Activated CD8-positive, alpha-beta memory T cell treated with anti-CD3 and anti-CD28 coated beads, Interleukin-2, amount 50 U/mL, for 24 hours (primary cell): Measurements from ENCODE around the gene PHRF1.

ENCODE experiments used
- DNase-seq: peaks from one replicate; pipeline ENCODE4 v3.0.0-alpha.2; 2020; ENCODE audit errors: extremely low read depth

PHRF1 gene, protein sequence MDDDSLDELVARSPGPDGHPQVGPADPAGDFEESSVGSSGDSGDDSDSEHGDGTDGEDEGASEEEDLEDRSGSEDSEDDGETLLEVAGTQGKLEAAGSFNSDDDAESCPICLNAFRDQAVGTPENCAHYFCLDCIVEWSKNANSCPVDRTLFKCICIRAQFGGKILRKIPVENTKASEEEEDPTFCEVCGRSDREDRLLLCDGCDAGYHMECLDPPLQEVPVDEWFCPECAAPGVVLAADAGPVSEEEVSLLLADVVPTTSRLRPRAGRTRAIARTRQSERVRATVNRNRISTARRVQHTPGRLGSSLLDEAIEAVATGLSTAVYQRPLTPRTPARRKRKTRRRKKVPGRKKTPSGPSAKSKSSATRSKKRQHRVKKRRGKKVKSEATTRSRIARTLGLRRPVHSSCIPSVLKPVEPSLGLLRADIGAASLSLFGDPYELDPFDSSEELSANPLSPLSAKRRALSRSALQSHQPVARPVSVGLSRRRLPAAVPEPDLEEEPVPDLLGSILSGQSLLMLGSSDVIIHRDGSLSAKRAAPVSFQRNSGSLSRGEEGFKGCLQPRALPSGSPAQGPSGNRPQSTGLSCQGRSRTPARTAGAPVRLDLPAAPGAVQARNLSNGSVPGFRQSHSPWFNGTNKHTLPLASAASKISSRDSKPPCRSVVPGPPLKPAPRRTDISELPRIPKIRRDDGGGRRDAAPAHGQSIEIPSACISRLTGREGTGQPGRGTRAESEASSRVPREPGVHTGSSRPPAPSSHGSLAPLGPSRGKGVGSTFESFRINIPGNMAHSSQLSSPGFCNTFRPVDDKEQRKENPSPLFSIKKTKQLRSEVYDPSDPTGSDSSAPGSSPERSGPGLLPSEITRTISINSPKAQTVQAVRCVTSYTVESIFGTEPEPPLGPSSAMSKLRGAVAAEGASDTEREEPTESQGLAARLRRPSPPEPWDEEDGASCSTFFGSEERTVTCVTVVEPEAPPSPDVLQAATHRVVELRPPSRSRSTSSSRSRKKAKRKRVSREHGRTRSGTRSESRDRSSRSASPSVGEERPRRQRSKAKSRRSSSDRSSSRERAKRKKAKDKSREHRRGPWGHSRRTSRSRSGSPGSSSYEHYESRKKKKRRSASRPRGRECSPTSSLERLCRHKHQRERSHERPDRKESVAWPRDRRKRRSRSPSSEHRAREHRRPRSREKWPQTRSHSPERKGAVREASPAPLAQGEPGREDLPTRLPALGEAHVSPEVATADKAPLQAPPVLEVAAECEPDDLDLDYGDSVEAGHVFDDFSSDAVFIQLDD (N-terminal part only)

DNA sequence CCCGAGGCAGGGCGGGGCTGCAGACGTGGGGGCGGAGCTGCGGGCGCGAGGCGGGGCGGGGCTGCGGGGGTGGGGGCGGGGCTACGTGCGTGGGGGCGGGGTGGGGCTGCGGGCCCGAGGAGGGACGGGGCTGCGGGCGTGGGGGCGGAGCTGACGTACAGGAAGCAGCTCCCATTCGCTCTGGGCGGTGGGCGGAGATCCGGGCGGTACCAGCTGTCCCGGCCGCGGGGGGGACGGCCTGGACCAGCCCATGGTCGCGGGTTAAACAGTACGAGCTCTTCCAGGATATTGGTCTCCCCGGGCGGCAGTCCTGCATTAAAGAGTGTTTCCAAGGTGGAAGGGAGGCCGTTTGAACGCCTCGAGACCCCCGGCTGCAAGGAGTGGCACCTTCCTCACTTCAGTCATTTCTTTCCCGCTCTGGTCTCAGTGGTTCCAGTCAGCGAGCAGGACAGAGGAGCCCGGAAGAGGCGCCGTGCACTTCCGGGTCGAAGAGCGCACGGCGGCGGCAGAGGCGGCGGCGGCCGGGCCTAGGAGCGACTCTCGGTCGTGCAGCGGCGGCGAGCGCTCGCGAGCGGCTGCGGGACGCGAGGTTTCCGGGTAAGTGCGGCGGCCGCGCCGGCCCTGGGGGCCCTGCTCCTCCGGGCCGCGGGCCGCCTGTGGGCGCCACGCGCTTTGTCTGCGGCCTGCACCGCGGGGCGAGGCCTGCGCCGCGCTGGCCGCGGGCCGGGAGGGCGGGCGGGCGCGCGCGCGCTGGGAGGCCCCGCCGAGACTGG is at the start of gene PHRF1:
Gene PHRF1 (plus strand): TSS at position 475 of the 773 bp plus-strand sequence. CDS start 5,043 bp downstream, outside the sequence.
- peak; percentile 79 for DNase-seq

DNA sequence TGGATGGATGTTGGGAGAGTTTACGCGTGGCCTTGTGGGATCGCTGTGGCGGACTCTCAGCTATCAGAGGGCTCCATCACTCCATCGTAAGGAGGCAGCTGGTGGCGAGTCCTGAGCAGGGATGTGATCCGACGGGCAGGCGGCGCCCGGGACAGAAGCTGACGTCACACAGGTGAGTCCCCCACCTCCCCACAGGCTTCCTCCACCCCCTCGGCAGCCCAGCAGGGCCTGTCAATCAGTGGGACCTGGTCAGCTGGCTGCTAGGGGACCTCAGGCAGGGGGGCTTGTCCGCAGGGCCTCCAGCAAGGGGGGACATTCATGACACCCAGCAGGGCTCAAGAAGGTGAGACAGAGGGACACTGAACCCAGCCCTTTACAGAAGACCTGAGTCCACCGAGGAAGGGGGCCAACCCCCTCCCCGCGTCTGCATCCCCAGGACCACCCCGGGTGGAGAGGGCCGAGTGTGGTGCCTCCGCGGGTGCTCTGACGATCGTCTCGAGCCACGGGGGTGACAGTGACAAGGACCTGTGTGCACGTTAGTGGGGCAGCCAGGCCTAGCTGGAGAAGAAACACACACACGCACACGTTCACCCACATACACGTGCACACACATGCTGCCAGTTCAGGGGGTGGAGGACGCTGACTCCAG is 48.0 kb upstream of the PHRF1 start:
- no peak for DNase-seq

DNA sequence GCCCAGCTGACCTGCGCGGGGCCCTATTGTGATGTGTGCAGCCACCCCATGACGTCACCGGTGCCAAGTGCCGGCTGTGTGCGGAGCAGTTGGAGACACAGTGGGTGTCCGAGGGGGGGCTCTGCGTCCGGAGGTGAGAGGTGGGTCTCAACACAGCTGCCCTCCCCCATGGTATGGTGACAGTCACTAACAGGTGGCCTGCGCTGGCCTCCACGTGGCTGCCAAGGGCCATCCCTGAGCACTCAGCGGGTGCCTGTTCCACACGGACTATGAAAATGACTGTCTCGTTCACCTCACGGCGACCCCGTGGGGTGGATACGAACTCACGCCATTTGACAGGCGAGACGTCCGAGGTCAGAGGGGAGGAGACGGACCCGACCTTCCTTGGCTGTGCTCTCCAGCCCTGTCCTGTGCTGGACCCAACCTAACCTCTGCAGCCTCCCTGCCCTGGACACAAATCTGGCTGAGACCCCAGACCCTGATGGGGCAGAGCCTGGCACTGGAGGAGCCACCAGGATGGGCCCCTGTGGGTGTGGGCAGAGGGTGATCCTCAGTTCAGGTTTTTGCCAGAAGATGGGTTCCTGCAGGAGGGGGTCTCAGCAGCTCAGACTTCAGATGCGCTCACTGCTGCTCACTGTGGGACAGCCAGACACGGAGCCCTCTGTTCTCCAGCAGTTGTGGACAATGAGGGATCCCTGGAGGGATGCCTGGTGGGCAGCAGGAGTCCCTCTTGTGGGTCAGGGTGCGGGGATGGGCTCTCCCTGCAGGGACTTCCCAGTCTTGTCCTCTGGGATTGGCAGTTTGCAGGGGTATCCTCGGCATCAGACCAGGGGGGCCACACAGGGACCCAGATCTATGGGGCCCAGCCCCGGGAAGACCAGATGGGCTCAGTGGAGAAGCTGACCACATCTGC is 47.2 kb upstream of the PHRF1 start:
- no peak for DNase-seq

DNA sequence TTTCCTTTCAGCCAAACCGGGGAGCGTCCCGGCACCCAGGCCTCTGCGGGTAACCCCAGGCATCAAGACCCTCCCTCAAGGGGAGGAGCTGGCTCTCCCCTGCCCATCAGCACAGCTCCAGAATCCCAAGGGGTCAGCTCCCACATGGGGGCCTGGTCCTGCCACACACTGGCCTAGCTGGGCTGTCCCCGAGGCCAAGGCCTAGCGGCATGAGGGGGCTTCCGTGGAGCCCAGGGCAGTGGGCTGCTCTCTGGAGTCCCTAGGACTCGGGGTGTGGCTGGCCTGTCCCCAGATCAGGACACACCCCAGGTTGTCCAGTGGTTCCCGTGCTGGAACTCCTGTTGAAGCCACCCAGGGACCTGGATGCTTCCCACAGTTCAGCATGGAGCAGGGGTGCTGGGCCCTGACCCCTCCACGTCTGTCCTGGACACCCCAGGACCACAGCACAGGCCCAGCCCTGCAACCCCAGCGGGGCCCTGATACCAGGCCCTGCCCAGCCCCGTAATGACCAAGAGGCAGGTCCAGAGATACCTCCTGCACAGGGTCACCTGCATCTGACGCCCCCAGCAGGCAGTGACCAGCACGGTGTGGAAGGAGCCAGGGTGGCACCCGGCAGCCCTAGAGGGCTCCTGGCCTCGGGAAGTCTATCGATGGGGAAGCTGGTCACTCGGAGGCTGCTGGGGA is 46.4 kb upstream of the PHRF1 start:
- DNase-seq = no peak

DNA sequence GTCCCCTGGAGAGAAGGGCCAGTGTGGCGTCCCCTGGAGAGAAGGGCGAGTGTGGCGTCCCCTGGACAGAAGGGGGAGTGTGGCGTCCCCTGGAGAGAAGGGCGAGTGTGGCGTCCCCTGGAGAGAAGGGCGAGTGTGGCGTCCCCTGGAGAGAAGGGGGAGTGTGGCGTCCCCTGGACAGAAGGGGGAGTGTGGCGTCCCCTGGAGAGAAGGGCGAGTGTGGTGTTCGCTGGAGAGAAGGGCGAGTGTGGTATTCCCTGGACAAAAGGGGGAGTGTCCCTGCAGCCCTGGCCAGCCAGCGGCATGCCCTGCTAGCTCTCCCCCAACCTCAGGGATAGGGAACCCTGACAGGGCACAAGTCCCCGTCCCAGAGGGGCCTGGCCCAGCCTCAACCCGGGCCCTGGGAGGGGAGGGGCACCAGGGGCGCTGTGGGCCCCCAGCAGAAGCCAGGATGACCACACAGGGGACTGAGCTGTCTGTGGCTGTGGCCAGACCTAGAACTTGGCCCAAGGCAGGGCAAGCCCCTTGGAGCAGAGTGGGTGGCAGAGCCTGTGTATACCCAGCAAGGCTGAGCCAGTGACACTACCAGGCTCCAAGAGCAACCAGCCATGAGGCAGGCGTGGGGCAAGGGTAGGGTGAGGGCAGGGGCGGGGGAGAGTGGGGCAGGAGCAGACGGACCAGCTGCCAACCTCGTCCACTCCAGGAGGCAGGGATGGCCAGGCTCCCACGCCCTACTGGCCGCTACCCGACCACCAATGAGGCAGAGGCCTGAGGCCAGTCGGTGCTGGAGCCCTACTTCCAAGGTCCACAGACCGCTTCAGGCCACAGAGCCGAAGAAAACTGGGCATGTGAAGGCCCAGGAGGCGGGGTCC is 45.1 kb upstream of the PHRF1 start:
- no peak for DNase-seq

DNA sequence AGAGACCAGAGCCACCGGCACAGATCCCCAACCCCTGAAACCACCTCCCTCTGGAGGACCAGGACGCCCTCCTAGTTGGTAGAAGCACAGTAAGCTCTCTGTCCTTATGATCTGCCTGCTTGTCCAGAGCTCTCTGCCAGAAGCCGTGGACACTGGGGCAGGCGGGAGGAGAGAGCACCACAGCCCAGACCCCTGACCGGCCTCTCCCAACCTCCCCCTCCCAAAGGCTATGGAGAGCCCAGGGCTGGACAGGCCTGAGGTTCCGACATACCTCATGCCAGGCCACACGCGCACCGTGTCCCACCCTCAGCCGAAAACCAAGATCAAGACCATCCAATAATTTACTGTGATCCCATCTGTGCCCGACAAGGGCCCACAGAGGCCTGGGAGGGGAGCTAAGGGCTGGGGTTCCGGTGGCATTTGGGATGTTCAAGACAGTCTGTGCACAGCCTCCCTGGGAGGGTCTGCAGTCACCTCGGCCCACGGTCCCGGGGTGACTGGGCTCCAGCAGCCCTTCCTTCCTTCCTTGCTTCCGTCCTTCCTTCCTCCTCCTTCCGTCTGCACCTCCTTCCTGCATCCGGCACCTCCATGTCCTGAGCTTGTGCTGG is 44.2 kb upstream of the PHRF1 start:
- no peak for DNase-seq

DNA sequence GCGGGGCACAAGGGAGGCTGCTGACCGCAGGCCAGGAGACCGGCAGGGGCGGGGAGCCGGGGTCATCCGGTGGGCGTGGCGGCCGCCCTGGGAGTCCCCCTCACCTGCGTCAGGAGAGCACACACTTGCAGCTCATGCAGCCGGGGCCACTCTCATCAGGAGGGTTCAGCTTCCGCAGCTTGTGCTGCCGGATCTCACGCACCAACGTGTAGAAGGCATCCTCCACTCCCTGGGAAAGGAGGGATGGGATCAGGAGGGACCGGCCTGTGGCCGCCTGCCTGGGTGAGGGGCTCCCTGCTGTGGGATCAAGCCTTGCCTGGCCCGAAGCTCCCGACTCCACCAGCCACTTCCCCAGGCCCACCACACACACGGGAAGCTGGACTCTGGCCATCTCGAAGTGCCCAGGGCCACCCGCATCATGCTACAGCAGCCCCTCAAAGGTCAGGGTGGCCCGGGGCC is 43.7 kb upstream of the PHRF1 start:
- no peak for DNase-seq

DNA sequence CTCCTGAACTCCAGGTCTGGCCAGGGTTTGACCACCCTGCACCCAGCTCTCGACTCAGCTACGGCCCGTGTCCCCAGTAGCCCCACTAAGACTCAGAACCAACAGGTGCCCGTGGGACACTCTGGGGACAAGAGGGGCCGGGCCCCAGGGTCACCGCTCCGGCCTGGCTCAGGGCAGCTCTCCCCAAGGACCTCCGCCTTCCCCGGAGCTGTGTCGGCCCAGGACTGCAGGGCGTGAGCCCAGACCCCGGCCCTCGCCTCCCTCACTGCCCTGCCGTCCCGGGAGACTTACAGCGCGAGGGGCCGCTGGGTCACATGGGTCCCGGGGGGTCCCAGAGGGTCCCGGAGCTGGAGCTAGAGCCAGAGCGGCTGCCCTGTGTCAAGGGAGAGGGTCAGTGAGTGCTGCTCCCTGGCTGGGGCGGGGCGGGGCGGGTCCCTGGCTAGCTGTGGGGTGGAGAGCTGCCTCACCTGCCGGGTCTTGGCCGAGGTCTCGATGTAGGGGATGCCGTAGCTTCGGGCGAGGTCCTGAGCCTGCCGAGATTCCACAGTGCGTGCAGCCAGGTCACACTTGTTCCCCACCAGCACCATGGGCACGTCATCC is 43.2 kb upstream of the PHRF1 start:
- no peak for DNase-seq

DNA sequence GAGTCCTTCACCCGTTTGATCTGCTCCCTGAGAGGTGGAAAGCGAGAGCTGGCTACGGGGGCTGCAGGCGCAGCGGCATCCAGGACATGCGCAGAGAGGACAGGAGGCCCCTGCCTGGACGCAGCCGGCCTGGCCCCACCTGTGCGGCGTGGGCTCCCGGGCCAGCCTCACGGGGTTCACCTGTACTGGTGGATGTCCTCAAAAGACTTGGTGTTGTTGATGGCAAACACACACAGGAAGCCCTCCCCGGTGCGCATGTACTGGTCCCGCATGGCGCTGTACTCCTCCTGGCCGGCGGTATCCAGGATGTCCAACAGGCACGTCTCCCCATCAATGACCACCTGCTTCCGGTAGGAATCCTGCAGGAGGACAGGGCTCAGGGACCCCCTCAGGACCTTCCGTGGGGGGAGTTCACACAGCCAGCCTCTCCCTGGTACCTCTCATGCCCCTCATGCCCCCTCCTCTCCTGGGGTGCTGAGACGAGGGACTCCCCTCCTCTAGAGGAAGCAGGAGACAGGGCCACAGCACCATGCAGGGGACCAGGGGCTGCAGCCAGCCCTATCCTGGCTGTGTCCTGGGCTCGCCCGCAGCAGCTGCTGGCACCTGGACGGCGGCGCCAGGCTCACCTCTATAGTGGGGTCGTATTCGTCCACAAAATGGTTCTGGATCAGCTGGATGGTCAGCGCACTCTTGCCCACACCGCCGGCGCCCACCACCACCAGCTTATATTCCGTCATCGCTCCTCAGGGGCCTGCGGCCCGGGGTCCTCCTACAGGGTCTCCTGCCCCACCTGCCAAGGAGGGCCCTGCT is 42.5 kb upstream of the PHRF1 start:
- no peak for DNase-seq

DNA sequence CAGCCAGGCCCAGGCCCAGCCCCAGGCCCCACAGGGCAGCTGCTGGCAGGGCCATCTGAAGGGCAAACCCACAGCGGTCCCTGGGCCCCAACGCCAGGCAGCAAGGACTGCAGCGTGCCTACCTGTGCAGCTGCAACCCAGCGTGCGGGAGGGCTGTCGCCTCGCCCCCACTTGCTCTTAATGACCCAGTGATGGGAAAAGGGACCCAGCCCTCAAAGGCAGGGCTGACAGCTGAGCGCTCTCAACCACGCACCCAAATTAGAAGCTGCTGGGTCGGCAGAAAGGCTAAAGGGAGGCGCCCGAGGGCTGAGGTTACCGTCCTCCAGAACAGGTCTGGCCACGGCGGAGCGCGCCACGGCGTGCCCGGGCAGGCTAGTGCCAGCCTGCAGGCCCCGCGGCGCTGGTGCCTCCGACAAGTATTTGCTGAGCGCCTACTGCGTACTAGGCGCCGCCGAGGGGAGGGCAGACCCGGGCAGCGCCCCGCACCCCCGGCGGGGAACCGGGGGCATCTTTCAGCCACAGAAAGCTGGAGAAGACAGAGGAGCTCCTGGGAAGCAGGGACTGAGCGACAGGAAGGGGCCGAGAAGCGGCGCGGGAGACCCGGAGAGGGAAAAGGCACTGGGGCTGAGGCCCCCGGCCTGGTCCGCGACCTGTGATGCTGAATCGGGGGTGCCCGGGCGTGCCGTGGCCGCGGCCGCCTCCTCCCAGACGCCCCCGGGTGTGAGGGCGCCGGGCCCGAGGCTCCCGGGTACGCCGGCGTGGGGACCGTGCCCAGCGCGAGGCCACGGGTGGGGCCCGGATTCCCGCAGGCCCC is 41.7 kb upstream of the PHRF1 start:
- DNase-seq = no peak

DNA sequence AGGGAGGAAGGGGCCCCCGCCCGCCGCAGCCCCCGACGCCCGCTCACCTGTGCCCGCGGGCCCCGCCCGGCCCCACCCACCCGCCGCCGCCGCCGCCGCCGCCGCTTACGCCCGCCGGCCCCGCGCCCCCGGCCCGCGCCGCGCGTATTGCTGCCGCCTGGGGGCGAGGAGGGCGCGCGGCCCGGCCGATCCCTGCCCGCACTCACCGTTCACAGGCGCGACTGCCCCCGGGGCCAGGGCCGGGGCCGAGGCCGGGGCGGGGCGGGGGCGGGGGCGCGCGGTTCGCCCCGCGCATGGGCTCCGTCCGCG is 41.1 kb upstream of the PHRF1 start:
- DNase-seq = no peak

DNA sequence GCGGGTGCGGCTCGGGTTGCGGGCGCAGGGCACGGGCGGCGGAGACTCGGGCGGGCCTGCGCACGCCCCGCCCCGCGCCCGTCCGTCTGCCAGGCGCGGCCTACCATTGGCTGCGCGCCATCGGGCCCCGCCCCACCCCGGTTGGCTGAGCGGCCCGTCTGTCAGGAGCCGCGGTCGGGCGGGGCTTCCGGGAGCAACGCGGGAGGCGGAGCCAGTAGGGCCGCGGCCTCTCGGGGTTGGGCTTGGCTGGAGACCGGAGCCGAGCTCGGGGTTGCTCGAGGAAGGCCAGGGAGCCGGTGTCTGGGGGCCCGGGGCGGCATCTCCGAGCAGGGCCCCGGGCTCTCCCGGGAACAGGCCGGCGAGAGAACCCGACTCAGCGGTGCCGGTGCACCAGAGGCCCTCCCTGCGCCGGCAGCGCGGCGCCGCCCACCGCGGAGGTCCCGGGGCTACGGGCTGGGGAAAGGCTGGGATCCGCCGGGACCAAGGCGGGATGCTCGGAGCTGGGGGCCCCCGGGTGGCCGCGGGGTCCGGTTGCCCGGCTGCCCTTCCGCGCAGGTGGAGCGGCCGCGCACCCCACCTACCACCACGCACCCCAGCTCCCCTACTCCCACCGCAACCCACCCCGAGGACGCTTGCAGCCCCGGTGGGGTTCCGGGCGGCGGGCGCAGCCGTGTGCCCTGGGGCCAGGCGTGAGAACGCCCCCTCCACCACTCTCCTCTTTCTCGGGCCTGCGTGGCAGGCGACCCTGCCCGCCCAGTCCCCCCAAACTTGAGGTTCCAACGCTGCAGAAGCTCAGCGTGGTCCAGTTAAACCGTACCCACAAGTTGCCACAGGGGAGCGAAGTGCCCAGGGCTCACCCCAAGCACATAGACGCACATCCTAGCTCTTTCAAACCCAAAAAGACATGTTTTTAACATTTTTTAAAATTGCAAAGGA is 40.5 kb upstream of the PHRF1 start, which contains the start of gene HRAS:
Gene HRAS (minus strand): TSS at position 58 of the 936 bp plus-strand sequence.
- DNase-seq = peak; percentile 81

DNA sequence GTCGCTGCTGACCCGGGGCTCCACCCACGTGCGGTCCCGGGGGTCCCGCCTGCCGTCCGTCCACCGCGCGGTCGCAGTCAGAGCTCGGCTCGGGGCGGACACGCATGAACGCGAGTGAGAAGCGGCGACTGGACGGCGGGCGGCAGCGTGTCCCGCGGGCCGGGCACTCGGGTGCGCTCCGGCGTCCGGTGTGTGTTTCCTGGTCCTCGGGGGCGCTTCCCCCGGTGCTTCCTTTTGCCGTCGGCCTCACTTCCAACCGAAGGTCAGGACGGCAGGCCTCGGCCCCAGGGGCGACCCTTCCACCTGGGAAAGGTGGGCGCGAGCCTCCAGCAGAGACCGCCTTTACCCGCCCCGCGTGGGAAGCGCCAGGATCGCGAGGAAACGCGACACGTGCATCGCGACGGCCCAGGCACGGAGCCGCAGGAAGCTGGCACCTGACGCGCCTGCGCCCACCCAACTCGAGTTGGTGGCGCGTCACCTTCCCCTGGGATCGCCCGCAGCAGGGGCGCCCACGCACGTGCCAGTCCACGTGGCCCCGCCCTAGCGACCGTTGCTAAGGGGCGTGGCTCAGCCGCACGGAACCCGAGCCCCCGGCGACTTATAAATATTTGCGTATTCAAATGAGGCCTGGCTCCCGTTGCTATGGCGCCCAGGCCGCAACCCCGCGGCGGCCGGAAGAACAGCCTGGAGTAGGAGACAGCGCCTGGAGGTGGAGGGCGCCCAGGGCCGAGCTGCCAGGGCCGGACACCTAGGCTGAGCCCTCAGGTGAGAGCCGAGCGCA is 39.2 kb upstream of the PHRF1 start, which contains the start of gene LRRC56:
Gene LRRC56 (plus strand): TSS at position 687 of the 781 bp plus-strand sequence. CDS start 3,158 bp downstream, outside the sequence.
- DNase-seq = peak; percentile 76
